Endometrial microvascular endothelial cells (primary cell): Measurements from ENCODE around the gene PIP5K1B. TPM values are rescaled to one million over a fixed set of nuclear protein-coding genes. Genes with fewer than 3 reads are reported as not detected.

Source experiments
- in situ Hi-C: cut with HindIII; loops from 2 replicates; pipeline ENCODE4 v1.10.0; 2017; ENCODE audit warnings: low sequenced_read_pairs, low pct_unique_long_range_greater_than_20kb; ENCODE audit errors: inconsistent ontology term
- total RNA-seq: library from RNA; depleted of rRNA; stranded (reverse); fragments of >200 nt; gene quantifications from one replicate; pipeline ENCODE4 v1.2.3, GENCODE V29; 2015; ENCODE audit errors: inconsistent ontology term

The PIP5K1B gene
- total RNA-seq, 1 donor from 2014 or later = not detected

DNA sequence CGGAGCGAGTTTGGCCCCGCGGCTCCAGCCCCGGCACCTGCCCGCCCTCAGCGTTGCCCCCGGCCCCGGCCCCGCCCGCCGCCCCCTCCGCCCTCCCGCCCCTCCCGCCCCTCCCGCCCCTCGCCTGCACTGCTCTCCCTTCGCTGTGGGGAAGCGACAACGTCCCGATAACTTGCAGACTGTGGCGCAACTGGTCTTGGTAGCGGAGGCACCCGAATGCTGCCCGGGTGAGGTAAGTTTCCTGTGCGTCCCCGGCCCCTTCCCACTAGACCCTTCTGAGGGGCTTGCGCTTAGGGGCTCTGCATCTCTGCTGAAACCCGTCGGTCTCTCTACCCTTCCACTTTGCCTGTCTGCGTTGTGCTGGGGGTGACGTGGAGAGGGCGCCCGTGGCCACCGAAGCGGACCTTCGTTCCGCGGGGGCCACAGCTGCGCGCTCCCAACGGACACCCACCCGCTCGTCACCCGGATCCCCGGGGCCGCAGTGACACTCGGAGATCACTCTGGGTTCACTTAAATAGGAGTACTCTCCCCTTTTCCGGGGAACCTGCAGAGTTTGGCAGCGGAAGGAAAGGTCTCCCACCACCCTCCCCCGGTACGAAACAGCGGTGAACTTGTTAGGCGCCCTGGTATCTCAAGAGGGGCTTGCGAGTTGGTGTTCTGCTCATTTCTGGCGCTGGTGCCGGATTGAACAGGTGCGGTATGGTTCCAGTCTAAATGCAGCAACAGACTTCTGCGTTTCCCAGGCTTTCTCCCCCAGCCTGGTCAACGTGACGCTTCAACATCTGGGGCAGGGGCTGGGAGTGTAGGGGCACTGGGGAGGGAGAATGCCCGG is 707 bp downstream of the PIP5K1B start:
- in situ Hi-C loops = no loop called here

DNA sequence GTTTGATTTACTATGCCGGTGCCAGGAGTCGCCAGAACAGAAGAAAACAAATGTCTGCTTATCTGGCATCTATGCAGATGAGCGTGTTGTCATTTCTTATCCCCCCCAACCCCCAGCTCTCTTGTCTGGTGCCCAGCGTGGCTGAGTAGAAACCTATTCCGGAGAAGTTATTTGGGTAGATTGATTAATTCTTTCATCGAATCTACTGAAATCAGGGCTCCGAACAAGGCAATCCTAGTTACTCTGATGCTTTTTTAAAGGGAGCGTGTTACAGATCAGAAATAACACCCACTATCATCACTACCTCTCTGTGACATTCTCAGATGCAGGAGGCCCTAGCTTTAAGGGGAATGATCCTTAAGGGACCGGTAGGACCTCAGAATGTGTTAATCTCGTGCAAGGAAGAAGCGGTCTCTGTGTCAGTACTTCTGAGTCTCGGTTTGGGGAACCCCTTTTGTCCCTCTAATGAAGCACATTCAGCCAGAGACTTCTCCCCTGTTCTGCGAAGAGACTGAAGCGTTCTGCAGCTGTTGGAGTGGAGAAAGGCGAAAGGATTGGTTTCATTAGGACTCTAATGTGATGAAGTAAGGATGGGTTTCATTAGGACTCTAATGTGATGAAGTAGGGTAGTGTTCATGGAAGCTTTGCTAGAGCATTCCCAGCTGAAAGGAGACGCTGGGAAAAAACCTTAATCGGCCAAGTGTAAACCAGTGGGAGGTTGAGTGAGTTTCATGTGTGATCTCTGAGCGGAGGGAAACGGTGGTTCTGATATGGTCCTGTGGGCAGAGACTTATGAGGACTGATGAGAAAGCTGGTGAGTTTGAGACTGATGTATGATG is 1.5 kb downstream of the PIP5K1B start:
- in situ Hi-C loops = no loop called here

DNA sequence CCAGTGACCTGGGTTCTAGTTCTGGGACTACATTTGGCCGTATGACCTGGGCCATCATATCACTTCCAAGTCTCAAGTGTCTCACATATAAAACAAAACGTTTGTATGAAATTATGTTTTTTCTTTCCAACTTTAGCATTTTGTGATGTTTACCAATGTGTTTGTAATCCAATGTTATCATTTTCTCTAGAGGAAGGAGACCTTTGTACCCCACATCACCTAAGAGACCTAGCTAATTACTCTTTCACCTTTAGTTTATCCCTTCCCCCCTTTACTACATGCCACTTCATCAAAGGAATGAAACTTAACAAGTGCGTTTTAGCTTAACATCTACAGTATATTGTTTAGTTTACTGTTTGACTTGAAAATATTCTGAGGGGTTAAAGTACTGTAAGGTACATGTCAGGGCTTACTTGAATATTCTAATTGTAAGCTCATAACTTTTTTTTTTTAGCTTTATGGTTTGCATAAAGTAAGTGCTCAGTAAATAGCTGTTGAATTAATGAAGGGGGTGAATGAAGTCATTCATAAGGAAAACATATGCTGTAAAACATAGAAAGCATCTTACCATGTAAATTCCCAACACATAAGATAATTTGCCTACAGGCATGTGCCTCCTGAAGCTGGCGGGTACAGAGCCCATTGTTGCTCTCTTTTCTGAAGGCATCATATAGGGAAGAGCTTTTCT is 2.9 kb downstream of the PIP5K1B start:
- in situ Hi-C loops = no loop called here

DNA sequence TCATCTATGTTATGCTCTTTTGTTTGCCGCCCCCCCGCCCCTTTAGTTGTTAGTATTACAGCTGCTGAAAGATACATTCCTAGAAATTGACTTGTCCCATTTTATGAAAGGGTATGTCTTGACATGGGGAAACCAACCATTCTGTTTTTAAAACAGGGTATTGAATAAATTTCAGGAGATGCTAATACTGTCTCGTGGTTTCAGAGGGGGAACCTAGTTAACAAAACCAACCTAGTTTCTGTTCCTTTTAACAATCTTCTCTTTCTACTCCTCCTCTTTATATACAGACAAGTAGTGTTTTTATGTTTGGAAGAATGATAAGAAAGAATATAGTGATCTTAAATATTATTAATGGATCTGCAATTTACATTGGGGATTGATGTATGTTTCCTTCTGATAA is 3.5 kb downstream of the PIP5K1B start:
- in situ Hi-C loops = no loop called here

DNA sequence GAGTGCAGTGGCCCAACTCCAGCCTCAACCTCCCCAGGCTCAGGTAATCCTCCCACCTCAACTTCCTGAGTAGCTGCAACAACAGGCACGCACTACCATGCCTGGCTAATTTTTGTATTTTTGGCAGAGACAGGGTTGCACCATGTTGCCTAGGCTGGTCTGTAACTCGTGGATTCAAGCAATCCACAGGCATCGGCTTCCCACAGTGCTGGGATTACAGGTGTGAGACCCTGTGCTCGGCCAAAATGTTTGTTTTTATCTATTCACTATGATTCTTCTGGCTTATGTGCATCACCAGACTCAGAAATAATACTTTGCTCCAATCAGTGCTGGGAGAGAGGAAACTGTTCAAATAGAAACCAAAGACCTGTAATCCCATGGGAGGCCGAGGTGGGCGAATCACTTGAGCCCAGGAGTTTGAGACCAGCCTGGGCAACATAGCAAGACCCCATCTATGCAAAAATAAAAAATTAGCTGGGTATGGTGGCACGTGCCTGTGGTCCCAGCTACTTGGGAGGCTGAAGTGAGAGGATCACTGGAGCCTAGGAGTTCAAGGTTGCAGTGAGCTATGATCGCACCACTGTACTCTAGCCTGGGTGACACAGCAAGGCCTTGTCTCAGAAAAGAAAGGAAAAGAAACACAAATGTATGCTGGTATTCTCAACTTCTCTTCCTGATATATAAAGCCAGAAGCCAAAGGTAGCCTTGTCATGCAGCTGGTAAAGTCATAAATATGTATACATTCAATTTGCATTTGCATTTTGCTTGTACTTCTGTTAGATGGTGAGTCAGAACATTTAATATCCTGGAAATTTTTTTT is 4.5 kb downstream of the PIP5K1B start:
- in situ Hi-C loops = no loop called here

DNA sequence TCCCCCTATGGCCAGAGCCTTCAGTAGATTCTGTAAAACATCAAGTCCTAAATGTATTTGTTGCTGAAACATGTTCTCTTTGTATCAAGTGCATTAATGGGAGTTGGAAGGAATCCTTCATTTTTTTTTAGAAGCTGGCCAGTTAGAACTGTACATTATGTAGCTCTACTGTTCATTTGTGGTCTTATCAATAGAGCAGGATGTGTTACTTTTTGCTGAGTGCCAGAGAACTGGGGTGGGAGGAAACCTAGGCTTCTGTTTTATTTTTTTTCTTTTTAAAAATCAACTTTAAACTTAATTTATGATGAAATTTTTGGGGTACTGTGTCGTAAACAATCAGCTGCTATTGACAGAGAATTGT is 5.1 kb downstream of the PIP5K1B start:
- in situ Hi-C loops = no loop called here

DNA sequence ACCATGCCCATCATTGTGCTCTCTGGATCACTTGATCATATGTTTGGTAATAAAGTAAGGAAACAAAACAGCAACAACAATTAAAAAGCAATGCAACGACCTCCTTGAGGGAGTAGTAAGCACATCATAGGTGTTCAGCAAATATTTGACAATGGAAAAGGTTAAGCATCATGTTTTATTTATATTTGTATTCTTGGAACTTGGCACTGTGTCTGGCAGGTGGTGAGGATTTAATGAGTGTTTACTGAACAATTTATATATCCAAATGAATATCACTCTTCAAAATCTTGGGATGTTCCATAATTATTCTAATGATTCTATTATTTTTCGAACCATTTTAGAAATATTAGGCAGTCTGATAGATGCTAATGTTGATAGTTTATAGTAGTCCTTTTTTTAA is 6.2 kb downstream of the PIP5K1B start:
- in situ Hi-C loops = no loop called here

DNA sequence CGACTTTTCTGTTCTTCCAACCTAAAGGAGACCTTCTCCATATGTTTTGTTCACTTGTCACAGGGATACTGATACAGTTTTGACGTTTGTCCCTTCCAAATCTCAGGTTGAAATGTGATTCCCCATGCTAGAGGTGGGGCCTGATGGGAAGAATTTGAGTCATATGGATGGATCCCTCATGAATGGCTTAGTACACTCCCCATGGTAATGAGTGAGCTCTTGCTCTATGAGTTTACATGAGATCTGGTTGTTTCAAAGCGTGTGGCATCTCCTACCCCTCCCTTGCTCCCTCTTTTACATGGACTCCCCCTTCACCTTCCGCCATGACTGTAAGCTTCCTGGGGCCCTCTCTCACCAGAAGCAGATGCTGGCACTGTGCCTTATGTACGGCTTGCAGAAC is 6.9 kb downstream of the PIP5K1B start:
- in situ Hi-C loops = no loop called here

DNA sequence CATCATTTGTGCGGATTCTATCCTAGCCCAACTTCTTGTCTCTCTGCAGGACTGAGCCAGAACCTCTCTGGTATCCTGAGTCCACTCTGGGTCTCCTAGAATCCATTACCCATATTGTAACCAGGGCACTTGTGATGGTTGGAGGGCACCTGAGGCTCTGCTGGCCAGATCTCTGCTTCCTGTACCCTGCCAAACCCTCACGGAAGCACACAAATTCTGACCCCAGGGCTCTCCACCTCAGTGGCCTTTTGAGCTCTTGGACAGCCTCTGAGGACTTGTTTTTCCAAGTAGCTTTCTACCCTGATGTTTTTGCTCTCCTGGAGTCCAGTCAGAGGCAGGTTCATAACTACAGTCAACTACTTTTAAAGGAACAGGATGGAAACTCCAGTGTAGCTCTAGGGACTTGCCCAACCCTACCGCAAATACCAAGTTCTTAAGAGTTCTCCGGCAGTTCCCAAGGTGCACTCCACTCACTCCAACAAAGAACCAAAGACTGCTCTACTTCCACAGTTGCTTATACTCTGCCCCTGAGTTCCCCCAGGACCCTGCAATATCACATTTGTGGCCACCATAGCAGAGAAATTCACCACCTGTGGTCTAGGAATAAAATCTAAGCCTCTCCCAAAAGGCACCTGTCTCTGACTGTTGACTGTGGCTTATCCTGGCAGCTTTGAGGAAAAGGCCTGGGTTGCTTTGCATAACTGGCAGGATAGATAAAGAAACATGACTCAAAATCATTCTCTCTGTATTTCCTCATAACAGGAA is 9.6 kb downstream of the PIP5K1B start:
- in situ Hi-C loops = no loop called here

DNA sequence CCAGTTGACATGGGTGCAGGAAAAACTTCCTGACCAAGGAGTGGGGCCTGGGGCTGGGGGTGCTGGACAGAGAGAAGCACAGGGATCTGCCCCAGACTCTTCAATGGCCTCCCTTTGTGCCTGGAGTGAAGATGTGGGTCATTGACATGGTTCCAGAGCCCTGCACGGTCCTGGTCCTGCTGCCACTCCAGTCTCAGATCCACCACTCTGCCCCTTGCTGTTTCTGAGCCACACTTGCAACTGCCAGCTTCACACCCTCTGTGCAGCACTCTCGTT is 10.1 kb downstream of the PIP5K1B start:
- in situ Hi-C loops = no loop called here

DNA sequence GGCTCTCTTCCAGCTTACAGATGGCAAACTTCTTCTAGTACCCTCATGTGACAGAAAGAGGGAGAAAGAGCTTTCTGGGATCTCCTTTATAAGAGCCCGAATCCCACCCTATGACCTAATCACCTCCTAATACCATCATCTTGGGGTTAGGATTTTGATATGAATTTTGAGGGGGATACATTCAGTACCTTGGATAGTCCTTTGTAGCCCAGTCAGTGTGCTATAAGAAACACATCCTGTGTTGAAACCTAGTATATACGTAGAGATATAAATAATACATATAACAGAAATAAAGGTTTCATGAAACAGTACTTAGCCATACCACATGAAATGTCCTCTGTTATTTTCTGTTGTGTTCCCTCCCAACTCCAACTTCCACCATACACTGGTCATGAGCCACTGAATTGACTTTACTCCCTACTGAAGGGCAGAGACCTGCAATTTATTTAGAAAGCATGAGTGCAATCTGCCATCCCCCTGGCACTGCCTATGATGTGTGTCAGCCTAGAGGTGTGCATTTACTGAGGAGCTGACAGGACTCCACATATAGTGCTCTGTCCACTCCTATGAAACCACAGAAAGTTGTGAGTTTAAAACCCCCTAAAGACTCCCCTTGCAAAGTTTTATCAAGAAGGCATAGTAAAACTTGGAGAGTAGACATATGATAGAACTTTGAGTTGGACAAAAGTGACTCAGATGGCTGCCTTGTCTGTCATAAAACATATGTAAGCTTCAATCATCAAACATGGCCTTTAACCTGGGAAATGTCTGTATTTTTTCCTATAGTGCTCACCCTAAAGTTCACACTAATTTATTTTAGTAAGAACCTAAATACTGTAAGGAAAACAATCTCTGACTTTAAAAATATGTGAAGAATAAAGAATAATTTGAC is 12.8 kb downstream of the PIP5K1B start:
- in situ Hi-C loops = no loop called here

DNA sequence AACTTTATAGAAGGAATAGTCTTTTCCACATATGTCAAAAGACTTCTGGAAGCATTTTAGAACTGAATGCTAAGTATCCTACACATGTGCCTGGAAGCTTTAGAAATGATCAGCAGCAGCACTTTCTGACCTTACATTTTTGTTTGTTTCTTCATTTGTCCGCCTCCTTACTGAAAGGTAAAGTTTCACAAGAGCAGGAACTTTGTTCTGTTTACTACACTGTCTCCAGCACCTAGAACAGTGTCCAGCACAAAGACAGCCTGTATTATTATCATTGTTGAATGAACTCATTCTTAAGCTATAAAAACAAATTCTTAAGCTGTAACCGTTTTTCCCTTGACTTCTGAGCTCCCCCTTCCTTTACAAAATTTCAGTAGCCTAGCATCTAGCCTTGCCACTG is 14.8 kb downstream of the PIP5K1B start:
- in situ Hi-C loops = no loop called here

DNA sequence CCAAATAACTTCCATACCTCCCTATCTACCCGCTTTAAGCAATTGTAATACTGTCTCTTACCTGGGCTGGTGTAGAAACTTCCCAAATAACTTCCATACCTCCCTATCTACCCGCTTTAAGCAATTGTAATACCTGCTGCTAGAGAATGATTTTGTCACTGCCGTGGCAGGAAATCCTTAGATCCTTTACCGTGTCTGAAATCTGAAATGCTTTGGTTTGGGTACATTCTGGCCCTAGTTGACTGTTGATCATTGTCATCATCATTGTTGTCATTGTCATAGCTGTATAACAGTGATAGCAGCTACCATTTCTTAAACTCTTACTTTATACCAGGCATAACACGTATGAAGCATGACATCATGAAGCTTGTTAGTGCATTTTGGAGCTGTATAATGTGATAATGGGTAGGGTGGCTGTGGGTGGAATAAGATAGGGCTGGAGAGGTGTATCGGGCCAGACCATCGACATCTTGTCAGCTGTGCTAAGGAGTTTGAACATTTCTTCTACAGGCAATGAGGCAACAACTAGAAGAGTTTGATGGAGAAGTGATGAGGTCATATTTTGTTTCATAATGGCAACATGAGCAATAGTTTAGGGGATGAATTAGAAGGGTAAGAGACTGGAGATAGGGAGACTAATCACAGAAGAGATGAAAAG is 15.7 kb downstream of the PIP5K1B start:
- in situ Hi-C loops = no loop called here

DNA sequence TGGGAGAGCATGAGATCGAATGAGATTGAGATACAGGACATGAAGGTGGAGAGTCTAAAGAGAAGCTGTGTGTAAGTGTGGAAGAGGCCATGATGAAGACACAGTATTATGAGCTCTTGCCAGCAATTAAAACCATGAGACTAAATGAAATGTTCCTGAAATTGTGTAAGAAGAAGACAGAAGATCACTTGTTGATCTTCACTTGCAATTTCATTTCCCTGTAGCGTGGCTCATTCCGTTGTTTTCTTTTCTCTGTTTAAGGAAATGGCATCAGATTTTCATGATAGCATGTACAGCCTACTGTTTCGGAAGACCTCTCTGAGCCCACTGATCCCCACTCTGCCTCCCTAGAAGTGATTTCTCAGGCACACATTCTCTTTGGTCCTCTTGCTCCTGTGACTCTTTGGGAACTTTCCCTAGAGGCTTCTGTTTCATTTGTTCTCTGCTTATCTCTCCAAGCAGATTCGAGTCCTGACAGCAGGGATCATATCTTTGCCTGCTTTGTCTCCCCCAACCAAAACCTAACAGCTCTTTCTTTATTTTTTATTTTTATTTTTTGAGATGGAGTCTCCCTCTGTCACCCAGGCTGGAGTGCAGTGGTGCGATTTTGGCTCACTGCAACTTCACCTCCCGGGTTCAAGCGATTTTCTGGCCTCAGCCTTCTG is 16.8 kb downstream of the PIP5K1B start:
- in situ Hi-C loops = no loop called here

DNA sequence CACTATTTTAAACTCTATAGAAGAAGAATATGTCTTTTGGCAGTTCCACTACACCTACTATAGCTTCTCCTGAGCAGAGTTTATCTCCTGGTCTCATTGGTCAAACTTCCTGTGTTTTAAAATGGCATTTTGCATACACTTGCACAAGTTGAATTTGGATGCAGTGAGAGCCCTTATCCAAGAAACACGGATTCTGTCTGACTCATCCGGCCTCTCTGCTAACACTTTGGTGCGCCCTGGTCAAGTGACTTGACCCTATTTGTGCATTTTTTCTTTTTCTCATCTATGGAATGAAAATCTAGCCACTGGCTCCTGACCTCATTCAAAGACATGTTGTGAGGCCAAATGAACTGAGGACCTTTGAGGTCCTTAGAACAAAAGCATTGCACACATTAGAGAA is 20.0 kb downstream of the PIP5K1B start:
- in situ Hi-C loops = no loop called here

DNA sequence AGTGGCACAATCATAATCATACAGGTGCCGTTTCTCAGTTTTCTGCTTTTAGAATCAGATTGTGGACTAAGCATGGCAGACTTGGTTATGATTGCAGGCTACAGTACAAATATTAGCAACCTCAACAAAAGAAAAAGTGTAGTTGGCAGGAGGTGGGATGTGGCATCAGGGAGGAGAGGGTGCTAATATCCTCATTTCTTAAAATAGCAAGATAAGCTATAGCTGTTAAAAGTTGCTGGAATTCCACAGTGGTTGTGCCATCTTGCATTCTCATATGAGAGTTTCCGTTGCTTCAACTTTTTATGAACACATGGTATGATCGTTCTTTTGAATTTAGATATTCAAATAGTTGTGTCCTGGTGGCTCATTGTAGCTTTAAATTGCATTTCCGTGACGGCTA is 21.4 kb downstream of the PIP5K1B start:
- in situ Hi-C loops = no loop called here

DNA sequence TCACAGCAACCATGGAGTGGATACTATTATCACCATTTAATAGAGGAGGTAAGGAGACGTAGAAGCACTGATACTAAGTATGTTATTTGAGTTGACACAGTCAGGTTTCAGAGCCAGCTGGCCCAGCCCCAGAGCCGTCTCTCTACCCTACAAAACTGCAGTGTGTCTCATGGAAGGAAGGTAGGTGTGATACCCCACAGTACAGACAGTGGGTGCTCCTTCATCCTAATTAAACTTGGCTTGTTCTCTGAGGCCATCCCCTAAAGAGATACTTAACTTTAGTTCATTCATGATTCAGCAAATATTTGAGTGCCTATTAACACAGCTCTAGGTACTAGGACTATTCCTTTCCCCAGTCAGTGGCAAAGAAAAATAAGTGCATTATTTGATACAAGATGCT is 22.6 kb downstream of the PIP5K1B start:
- in situ Hi-C loops = no loop called here
